ENCODE measurements around the gene SURF4. TPM values are rescaled to one million over a fixed set of nuclear protein-coding genes. Genes with fewer than 3 reads are reported as not detected.
"Not testable (repeated sequence)": the region's sequence is repeated elsewhere in the genome, so short reads cannot be mapped to it uniquely, and the experiment has no call there.

SURF4 gene
- total RNA-seq, 1 donor from 2014 or later = 243 TPM

DNA sequence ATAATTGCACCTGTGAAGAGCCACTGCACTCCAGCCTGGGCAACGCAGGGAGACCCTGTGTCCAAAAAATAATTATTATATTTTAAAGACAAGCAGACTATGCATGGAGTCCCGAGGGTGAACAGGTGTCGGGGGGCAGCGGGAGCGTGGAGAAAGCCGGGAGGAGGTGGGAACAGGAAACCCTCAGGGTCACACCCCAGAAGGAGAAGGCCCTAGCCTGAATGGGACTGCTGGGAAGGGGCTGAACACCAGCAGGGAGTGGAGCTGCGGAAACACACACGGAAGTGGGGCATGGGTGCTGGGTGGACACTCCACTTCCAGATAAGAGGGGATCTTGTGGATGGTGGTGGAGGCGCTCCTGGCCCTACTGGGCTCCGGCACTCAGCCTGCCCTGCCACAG lies 52.6 kb downstream of the SURF4 start:
- Mint-ChIP-seq H3K4me1 (ENCODE audit: low read depth) (no peaks in the 10 kb centered on the region), H3K27ac (ENCODE audit: unreplicated experiment) (no peak overlapping the region), H3K9me3 (ENCODE audit: low read depth) (peaks cover 3% of the 10 kb centered on the region), H3K36me3 (ENCODE audit: low read depth) (peaks cover 4% of the 10 kb centered on the region), H3K4me3 (ENCODE audit: unreplicated experiment) (no peak overlapping the region), H3K27me3 (ENCODE audit: low read depth) (peaks cover 2% of the 10 kb centered on the region)
- TF ChIP-seq, protein P1, sequence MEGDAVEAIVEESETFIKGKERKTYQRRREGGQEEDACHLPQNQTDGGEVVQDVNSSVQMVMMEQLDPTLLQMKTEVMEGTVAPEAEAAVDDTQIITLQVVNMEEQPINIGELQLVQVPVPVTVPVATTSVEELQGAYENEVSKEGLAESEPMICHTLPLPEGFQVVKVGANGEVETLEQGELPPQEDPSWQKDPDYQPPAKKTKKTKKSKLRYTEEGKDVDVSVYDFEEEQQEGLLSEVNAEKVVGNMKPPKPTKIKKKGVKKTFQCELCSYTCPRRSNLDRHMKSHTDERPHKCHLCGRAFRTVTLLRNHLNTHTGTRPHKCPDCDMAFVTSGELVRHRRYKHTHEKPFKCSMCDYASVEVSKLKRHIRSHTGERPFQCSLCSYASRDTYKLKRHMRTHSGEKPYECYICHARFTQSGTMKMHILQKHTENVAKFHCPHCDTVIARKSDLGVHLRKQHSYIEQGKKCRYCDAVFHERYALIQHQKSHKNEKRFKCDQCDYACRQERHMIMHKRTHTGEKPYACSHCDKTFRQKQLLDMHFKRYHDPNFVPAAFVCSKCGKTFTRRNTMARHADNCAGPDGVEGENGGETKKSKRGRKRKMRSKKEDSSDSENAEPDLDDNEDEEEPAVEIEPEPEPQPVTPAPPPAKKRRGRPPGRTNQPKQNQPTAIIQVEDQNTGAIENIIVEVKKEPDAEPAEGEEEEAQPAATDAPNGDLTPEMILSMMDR (IDR thresholded peaks at IDR 0.05) = no peak
- no peak for DNase-seq (ENCODE audit: low spot score)

DNA sequence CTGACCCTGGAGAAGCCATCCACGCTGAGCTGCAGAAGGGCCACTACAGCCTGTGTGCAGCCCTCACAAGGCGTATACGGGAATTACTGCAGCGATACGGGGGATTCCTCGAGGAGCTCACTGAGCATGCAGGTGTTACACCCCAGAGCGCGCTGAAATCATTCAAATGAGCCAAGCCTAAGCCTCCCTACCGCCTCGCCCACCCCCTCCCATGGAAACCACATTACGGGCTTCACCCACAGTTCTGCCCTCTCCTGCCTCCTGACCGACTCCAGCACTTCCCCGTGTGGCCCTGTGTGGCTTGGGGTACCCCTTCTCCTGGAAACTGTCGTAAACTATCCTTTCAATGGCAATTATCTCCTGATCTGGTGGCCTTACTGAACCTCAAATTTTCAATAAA lies 53.2 kb downstream of the SURF4 start:
- no peak overlapping the region for H3K4me3 Mint-ChIP-seq (ENCODE audit: unreplicated experiment)
- H3K36me3 Mint-ChIP-seq (ENCODE audit: low read depth) = peaks cover 4% of the 10 kb centered on the region
- H3K4me1 Mint-ChIP-seq (ENCODE audit: low read depth) = no peaks in the 10 kb centered on the region
- TF ChIP-seq, protein P1 (IDR thresholded peaks at IDR 0.05) = no peak
- H3K9me3 Mint-ChIP-seq (ENCODE audit: low read depth) = peaks cover 3% of the 10 kb centered on the region
- no peak overlapping the region for H3K27ac Mint-ChIP-seq (ENCODE audit: unreplicated experiment)
- H3K27me3 Mint-ChIP-seq (ENCODE audit: low read depth) = peaks cover 2% of the 10 kb centered on the region
- DNase-seq (ENCODE audit: low spot score) = no peak

DNA sequence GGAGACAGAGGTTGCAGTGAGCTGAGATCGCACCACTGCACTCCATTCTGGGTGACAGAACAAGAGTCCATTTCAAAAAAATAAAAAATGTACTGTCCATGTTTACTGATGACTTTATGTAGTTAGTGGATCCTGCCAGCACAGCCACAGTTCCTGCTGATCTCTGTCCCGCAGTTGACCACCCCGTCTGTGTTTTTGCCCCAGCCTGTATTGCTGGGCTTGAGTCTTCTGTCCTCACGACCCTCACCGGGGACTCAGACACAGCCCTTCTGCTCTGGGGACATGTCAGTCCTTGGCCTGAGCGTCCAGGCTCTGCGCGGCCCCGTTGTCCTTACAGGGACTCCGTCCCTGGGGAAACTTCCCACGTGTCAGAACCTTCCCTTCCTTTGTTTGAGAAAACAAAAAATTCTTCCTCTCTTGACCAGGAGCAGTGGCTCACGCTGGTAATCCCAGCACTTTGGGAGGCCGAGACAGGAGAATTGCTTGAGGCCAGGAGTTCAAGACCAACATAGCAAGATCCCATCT lies 54.4 kb downstream of the SURF4 start:
- no peak for DNase-seq (ENCODE audit: low spot score)
- H3K9me3 Mint-ChIP-seq (ENCODE audit: low read depth) = peaks cover 3% of the 10 kb centered on the region
- H3K27me3 Mint-ChIP-seq (ENCODE audit: low read depth) = peaks cover 2% of the 10 kb centered on the region
- no peaks in the 10 kb centered on the region for H3K4me1 Mint-ChIP-seq (ENCODE audit: low read depth)
- H3K36me3 Mint-ChIP-seq (ENCODE audit: low read depth) = peaks cover 4% of the 10 kb centered on the region
- H3K4me3 Mint-ChIP-seq (ENCODE audit: unreplicated experiment) = no peak overlapping the region
- TF ChIP-seq, protein P1 (IDR thresholded peaks at IDR 0.05) = no peak
- no peak overlapping the region for H3K27ac Mint-ChIP-seq (ENCODE audit: unreplicated experiment)

DNA sequence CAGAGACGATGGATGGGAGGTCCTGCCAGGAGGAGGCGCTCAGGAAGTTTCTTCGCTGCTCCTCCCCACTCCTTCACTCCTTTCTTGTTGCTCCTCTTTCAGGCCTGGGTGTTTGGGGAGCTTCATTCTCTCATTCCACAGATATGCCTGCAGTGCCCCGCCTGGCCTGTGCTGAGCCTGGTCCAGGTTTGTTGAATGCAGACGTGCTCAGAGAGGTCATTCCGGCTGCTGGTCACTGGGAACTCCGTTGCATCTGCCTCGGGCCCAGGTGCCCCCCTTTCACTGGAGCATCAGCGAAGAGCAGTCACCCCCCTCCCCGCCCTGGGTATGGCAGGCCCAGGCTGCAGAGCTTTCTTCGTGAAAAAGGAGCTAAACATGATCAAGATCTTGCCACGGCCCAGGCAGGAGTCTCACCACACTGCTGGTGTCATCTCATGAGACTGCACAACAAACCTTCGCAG lies 55.4 kb downstream of the SURF4 start:
- Mint-ChIP-seq H3K27ac (ENCODE audit: unreplicated experiment) (no peak overlapping the region), H3K4me3 (ENCODE audit: unreplicated experiment) (no peak overlapping the region), H3K36me3 (ENCODE audit: low read depth) (peaks cover 4% of the 10 kb centered on the region), H3K27me3 (ENCODE audit: low read depth) (peaks cover 2% of the 10 kb centered on the region), H3K4me1 (ENCODE audit: low read depth) (no peaks in the 10 kb centered on the region), H3K9me3 (ENCODE audit: low read depth) (peaks cover 3% of the 10 kb centered on the region)
- TF ChIP-seq, protein P1 (IDR thresholded peaks at IDR 0.05) = no peak
- DNase-seq (ENCODE audit: low spot score) = no peak

DNA sequence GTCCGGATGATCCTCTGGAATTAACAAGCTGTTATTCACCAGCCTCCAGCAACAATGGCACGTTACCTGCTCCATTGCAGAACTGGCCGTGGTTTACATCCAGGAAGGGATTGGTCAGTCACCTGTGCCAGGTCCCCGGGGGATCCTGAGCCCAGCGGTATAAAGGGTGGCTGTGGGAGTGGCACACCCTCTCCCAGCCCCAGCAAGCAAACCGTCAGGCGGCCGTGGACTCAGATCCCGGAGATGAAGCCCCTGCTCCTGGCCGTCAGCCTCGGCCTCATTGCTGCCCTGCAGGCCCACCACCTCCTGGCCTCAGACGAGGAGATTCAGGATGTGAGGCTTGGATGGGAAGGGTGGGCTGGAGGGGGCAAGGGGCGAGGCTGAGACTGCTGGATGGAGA lies 58.3 kb downstream of the SURF4 start:
- not testable (repeated sequence) for DNase-seq (ENCODE audit: low spot score); H3K9me3 Mint-ChIP-seq (ENCODE audit: low read depth); H3K4me1 Mint-ChIP-seq (ENCODE audit: low read depth); H3K36me3 Mint-ChIP-seq (ENCODE audit: low read depth); H3K4me3 Mint-ChIP-seq (ENCODE audit: unreplicated experiment); H3K27me3 Mint-ChIP-seq (ENCODE audit: low read depth); H3K27ac Mint-ChIP-seq (ENCODE audit: unreplicated experiment)

DNA sequence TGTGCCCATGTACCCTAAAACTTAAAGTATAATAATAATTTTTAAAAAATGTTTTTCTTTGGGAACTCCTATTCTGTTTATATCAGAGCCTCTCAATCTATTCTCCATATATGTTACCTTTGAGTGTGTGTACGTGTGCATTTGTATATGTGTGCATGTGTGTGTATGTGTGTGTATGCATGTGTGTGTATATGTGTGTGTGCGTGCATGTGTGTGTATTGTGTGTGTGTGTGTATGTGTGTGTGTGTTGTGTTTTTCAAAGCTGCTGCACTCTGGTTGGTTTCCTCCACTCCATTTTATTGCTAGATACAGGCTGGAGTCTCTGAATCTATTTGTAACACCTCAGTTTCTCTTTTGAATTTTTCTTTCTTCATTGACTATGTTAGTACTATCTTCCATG lies 59.9 kb downstream of the SURF4 start:
- Mint-ChIP-seq H3K27ac (ENCODE audit: unreplicated experiment) (no peak overlapping the region), H3K4me3 (ENCODE audit: unreplicated experiment) (no peak overlapping the region), H3K36me3 (ENCODE audit: low read depth) (no peaks in the 10 kb centered on the region), H3K9me3 (ENCODE audit: low read depth) (no peaks in the 10 kb centered on the region), H3K27me3 (ENCODE audit: low read depth) (peaks cover 2% of the 10 kb centered on the region), H3K4me1 (ENCODE audit: low read depth) (no peaks in the 10 kb centered on the region)
- no peak for DNase-seq (ENCODE audit: low spot score)
- TF ChIP-seq, protein P1 (IDR thresholded peaks at IDR 0.05) = no peak
